Tibial artery (tissue), 4 donors: Measurements from ENCODE around the gene SAMD10.

Experiments
- DNase-seq, 2 donors: peaks; one replicate each; pipeline ENCODE4 v3.0.0-alpha.2; 2019
- H3K27ac ChIP-seq, 2 donors: fragments of 200-600 bp; sonication (generic) in 1 of 2; 1 replicate in 1 of 2; 2 replicates in 1 of 2; pipeline ENCODE4 v1.5.1; 2018 to 2019; ENCODE audit warnings: mild to moderate bottlenecking in 1 of 2
- H3K27me3 ChIP-seq, 2 donors: fragments of 200-600 bp; sonication (generic) in 1 of 2; one replicate each; pipeline versions ENCODE4 v1.5.1 to v1.6.0; 2016 to 2019
- H3K36me3 ChIP-seq, 3 donors: fragments of 200-600 bp; sonication (generic) in 2 of 3; one replicate each; pipeline ENCODE4 v1.5.1; 2016 to 2019; ENCODE audit warnings: mild to moderate bottlenecking in 2 of 3
- H3K4me1 ChIP-seq, 4 donors: fragments of 200-600 bp; sonication (generic) in 2 of 4; 1 replicate in 3 of 4; 2 replicates in 1 of 4; pipeline ENCODE4 v1.5.1; 2016 to 2019
- H3K4me3 ChIP-seq, 2 donors: fragments of 200-600 bp; sonication (generic) in 1 of 2; 1 replicate in 1 of 2; 2 replicates in 1 of 2; pipeline ENCODE4 v1.5.1; 2018 to 2019; ENCODE audit warnings: mild to moderate bottlenecking in 2 of 2
- H3K9me3 ChIP-seq, 3 donors: fragments of 200-600 bp; sonication (generic) in 1 of 3; one replicate each; pipeline ENCODE4 v1.5.1; 2016 to 2019
- intact Hi-C: fragments of 100-400 bp; cut with DNase I; formaldehyde crosslinking; loops from one replicate; pipeline ENCODE4 v1.15.0; 2023; ENCODE audit warnings: low total_unique reads
- TF ChIP-seq, protein P1 (sequence below), 2 experiments: fragments of 200-600 bp in 1 of 2; fragments of 450-650 bp in 1 of 2; IDR thresholded peaks; one replicate each; pipeline ENCODE4 v1.5.1; 2017 to 2019; ENCODE audit warnings: antibody characterized with exemption in 2 of 2, mild to moderate bottlenecking in 1 of 2, moderate library complexity in 1 of 2

The SAMD10 gene

DNA sequence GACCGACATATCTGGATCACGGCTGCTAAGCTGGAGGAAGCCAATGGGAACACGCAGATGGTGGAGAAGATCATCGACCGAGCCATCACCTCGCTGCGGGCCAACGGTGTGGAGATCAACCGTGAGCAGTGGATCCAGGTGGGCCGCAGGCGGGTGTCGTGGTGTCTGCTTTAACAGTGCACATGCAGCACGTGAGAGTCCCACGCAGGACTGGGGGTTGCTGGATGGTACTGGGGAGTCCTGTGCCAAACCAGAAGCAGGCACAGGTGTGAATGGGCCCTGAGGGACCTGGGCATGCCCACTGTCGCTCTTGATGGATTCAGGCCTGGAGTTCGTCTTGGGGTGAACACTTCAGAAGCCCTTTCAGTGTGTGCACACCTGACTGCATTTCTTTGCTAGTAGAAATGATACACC lies 31.9 kb upstream of the SAMD10 start:
- TF ChIP-seq, protein P1, sequence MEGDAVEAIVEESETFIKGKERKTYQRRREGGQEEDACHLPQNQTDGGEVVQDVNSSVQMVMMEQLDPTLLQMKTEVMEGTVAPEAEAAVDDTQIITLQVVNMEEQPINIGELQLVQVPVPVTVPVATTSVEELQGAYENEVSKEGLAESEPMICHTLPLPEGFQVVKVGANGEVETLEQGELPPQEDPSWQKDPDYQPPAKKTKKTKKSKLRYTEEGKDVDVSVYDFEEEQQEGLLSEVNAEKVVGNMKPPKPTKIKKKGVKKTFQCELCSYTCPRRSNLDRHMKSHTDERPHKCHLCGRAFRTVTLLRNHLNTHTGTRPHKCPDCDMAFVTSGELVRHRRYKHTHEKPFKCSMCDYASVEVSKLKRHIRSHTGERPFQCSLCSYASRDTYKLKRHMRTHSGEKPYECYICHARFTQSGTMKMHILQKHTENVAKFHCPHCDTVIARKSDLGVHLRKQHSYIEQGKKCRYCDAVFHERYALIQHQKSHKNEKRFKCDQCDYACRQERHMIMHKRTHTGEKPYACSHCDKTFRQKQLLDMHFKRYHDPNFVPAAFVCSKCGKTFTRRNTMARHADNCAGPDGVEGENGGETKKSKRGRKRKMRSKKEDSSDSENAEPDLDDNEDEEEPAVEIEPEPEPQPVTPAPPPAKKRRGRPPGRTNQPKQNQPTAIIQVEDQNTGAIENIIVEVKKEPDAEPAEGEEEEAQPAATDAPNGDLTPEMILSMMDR (IDR thresholded peaks at IDR 0.05): no peak
- intact Hi-C loops: no loop called here
- peaks cover 60 to 91% (median 85%) of the 10 kb centered on the region in 3 donors for H3K36me3 ChIP-seq

DNA sequence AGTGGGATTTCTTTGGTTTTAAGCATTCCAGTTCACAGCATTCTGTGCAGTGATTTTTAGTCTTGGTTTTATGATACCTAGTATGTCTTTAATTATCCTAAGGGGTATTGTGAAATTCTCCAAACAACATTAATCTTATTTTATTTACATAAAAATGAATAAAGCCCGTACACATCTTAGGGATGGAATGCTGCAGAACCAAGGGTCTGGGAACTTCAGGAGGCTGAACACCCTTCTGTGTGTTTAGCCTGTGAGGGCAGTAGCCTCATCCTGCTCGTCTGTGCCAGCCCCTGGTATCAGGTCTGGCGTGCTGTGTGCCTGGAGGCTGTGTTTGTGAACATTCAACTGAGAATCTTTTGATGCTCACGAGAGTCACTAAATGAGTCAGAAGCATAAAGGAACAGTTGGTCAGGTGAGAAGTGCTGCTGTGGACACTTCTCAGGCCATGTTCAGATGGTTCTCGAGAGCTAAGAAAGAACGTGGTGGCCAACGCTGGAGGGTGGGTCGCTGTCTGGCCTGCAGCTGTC lies 31.3 kb upstream of the SAMD10 start:
- peaks cover 54 to 91% (median 85%) of the 10 kb centered on the region in 3 donors for H3K36me3 ChIP-seq
- H3K27me3 ChIP-seq: no peaks in the 10 kb centered on the region
- H3K9me3 ChIP-seq: no peaks in the 10 kb centered on the region
- no peak overlapping the region for H3K27ac ChIP-seq
- H3K4me3 ChIP-seq: no peak overlapping the region
- intact Hi-C loops: no loop called here
- no peak for DNase-seq
- TF ChIP-seq, protein P1 (IDR thresholded peaks at IDR 0.05): no peak
- no peaks in the 10 kb centered on the region for H3K4me1 ChIP-seq

More for the DNA sequence above, 31.9 kb upstream of the SAMD10 start:
- no peak overlapping the region for H3K27ac ChIP-seq
- H3K27me3 ChIP-seq: no peaks in the 10 kb centered on the region
- H3K4me1 ChIP-seq: no peaks in the 10 kb centered on the region
- DNase-seq: no peak
- H3K9me3 ChIP-seq: no peaks in the 10 kb centered on the region
- no peak overlapping the region for H3K4me3 ChIP-seq

DNA sequence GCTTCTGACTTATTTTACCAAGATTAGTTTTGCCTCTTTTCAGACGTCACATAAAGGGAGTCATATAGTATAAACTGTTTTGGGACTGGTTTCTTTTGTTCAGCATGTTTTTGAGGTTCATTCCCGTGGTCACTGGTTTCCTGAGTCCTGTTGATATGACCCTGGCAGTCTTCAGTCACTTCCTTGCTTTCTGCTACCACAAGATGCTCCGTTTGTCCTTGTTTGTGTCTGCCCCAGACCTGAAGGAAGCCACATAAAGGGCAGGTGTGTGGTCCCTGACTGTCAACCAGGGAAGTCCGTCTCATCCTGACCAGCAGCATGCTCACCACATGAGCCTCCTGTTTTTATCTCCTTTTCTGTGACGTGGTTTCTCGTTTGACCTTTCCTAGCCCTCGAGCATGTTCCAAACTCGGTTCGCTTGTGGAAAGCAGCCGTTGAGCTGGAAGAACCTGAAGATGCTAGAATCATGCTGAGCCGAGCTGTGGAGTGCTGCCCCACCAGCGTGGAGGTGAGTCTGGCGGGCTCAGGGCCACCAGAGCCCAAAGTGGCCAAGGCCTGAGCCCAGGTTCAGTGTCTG lies 30.5 kb upstream of the SAMD10 start:
- TF ChIP-seq, protein P1 (IDR thresholded peaks at IDR 0.05): no peak
- no peak overlapping the region for H3K27ac ChIP-seq

DNA sequence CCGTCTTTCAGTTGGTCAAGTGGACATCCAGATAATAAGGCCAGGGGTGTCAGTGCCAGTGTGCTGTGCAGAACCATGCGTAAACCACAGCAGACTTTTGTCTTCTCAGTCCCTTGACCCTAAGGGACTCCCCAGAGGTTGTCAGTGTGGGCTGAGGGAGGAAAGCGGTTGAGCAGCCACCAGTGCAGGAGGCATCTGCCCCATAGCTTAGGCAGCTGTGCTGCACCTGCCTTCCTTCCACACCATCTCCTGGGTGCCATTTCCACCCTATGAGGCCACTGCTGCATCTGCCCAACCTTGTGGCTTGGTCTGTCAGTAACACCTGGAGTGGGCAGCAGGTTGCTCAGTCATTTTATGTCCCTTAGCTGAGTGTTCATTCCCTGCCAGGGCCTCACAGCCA lies 27.5 kb upstream of the SAMD10 start:
- Histone ChIP-seq H3K4me1 (no peaks in the 10 kb centered on the region), H3K36me3 (peaks cover 58 to 98% (median 96%) of the 10 kb centered on the region in 3 donors), H3K9me3 (no peaks in the 10 kb centered on the region), H3K27me3 (no peaks in the 10 kb centered on the region), H3K27ac (no peak overlapping the region), H3K4me3 (no peak overlapping the region)
- DNase-seq: no peak
- TF ChIP-seq, protein P1 (IDR thresholded peaks at IDR 0.05): no peak
- intact Hi-C loops: no loop called here

More for the DNA sequence above, 30.5 kb upstream of the SAMD10 start:
- no peak overlapping the region for H3K4me3 ChIP-seq
- H3K27me3 ChIP-seq: no peaks in the 10 kb centered on the region
- H3K36me3 ChIP-seq: peaks cover 46 to 91% (median 85%) of the 10 kb centered on the region in 3 donors
- intact Hi-C loops: no loop called here
- H3K4me1 ChIP-seq: no peaks in the 10 kb centered on the region
- DNase-seq: no peak
- no peaks in the 10 kb centered on the region for H3K9me3 ChIP-seq

DNA sequence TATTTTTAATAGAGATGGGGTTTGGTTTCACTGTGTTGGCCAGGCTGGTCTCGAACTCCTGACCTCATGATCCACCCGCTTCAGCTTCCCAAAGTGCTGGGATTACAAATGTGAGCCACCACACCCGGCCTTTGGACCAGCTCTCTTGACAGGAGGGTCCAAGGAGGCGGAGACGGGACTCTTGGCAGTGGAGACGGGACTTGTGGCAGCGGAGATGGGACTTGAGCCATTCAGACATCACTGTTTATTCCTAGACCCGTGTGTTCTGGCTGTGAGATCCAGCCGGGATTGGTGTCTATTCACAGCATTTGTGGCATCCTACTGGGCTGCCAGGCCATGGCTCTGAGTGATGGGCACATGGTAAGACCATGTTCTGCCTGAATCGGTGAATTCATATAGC lies 27.0 kb upstream of the SAMD10 start:
- no peaks in the 10 kb centered on the region for H3K27me3 ChIP-seq
- H3K36me3 ChIP-seq: peaks cover 59 to 100% (median 96%) of the 10 kb centered on the region in 3 donors
- H3K4me1 ChIP-seq: no peaks in the 10 kb centered on the region
- H3K4me3 ChIP-seq: no peak overlapping the region
- H3K9me3 ChIP-seq: no peaks in the 10 kb centered on the region
- H3K27ac ChIP-seq: no peak overlapping the region
- intact Hi-C loops: no loop called here
- TF ChIP-seq, protein P1 (IDR thresholded peaks at IDR 0.05): no peak
- no peak for DNase-seq
